ENCODE results near the gene PTPN21. TPM values are rescaled to one million over a fixed set of nuclear protein-coding genes. Genes with fewer than 3 reads are reported as not detected.

Gene PTPN21
- polyA plus RNA-seq, 1 of the 3 experiments (the other 2 are of a cell fraction) = 5.6 TPM

GRCh38 chr14:88521818-88522217, 33.0 kb downstream of the PTPN21 start:
- Histone ChIP-seq H3F3A (replicated peaks; ENCODE audit: insufficient read depth) (peaks cover 5% of the 10 kb centered on the region), H3K36me3 (replicated peaks in 1 of 2; ENCODE audit: control insufficient read depth in 1 of 2, insufficient read depth in 2 of 2, low read length in 1 of 2) (peaks cover 3 to 6% of the 10 kb centered on the region in 2 experiments), H3K27ac (ENCODE audit: low read depth in 2 of 2, low read length in 1 of 2) (peak overlapping the region in 1 of 2 experiments; percentile 16; a peak in 1 of 4 replicates), H3K9me2 (no peaks in the 10 kb centered on the region), H3K9me3 (no peaks in the 10 kb centered on the region), H4K20me1 (ENCODE audit: insufficient read depth) (peaks cover 3% of the 10 kb centered on the region), H3K79me2 (ENCODE audit: insufficient read depth) (peaks cover 56% of the 10 kb centered on the region), H3K4me3 (ENCODE audit: low read depth in 2 of 2, low read length in 1 of 2) (no peak overlapping the region), H3K9ac (no peak overlapping the region), H3K4me2 (no peak overlapping the region), H3K27me3 (ENCODE audit: insufficient read depth) (no peaks in the 10 kb centered on the region), H2AFZ (ENCODE audit: low read depth) (no peak overlapping the region), H3K4me1 (ENCODE audit: control insufficient read depth in 1 of 2, insufficient read depth in 2 of 2, low read depth in 1 of 2, low read length in 1 of 2) (no peaks in the 10 kb centered on the region; a peak in 1 of 4 replicates)
- CTCF ChIA-PET = no interaction called here
- DNase-seq = no peak
- TF ChIP-seq MEF2A (IDR thresholded peaks at IDR 0.05; ENCODE audit: borderline replicate concordance, low read depth) (no peak), YY1 (IDR thresholded peaks at IDR 0.05; ENCODE audit: low read depth) (no peak), IRF3 (IDR thresholded peaks at IDR 0.05; ENCODE audit: low read depth, low read length) (no peak), GABPA (IDR thresholded peaks at IDR 0.05; ENCODE audit: low read depth) (no peak), MAX (IDR thresholded peaks at IDR 0.05; ENCODE audit: low read depth) (no peak), FOSL2 (IDR thresholded peaks at IDR 0.05; ENCODE audit: borderline replicate concordance, low read depth) (no peak), GATA2 (CRISPR knock-in tag; IDR thresholded peaks at IDR 0.05) (no peak), RAD21 (IDR thresholded peaks at IDR 0.05; ENCODE audit: low read length) (no peak), TEAD4 (IDR thresholded peaks at IDR 0.05; ENCODE audit: borderline replicate concordance, insufficient read depth) (no peak), ZBTB33 (IDR thresholded peaks at IDR 0.05; ENCODE audit: borderline replicate concordance, low read depth) (no peak), EP300 (IDR thresholded peaks at IDR 0.05; ENCODE audit: borderline replicate concordance in 1 of 2, low read depth in 1 of 2, low read length in 1 of 2) (no peak), FOXM1 (IDR thresholded peaks at IDR 0.05; ENCODE audit: low read depth) (no peak), CHD2 (IDR thresholded peaks at IDR 0.05; ENCODE audit: low read length, partially characterized antibody) (no peak), TCF12 (IDR thresholded peaks at IDR 0.05) (no peak), USF2 (IDR thresholded peaks at IDR 0.05; ENCODE audit: borderline replicate concordance, low read depth, low read length) (no peak), JUND (IDR thresholded peaks at IDR 0.05) (no peak), TAF1 (IDR thresholded peaks at IDR 0.05; ENCODE audit: borderline replicate concordance, low read depth, low read length) (no peak), MXI1 (IDR thresholded peaks at IDR 0.05; ENCODE audit: low read depth, low read length) (no peak)
- 65% methylated on average over 3 of the region's 3 CpGs for WGBS (ENCODE audit: low lambda C conversion rate)
- POLR2A ChIA-PET = interaction anchor here (0.8 kb wide), 1 partner anchor 12 kb away, joined by 3 read pairs; no protein-coding TSS in a partner anchor

Data from SK-N-SH (cell line).